ENCODE measurements around the gene PPM1J. TPM values are rescaled to one million over a fixed set of nuclear protein-coding genes. Genes with fewer than 3 reads are reported as not detected.

The PPM1J gene
- total and polyA plus RNA-seq, 9 of the 15 experiments (the other 6 are each of a cell fraction or from before 2014, with no cell fraction given): 0.25 to 10.5 (median 4.2) TPM

- H3K9me3 ChIP-seq (replicated peaks; ENCODE audit: control insufficient read depth, insufficient read depth, low read depth, low read length): no peaks in the 10 kb centered on the region
- no peak overlapping the region for H3K27ac ChIP-seq (ENCODE audit: extremely low read depth, low read depth, low read length)
- 41% methylated on average over 13 of the region's 14 CpGs for WGBS (ENCODE audit: insufficient coverage, low coverage, missing lambda C conversion rate)
- CTCF ChIA-PET (ENCODE audit: low intra/inter-chr PET ratio): no interaction called here
- in situ Hi-C loops (cut with MboI) (no loop called here), intact Hi-C loops (cut with micrococcal nuclease) (loop anchor here (2.0 to 10.0 kb wide), 2 partner anchors 359 to 431 kb away; partner anchors contain the start of gene LRIG2)
- no TSS peak for BruUV-seq (replicated peaks)
- peak overlapping the region; percentile 50 to 91; a peak in 3 of 4 replicates for H3K9ac ChIP-seq (ENCODE audit: insufficient read depth in 1 of 2, low read depth in 2 of 2, low read length in 2 of 2)
- DNase-seq (ENCODE audit: extremely low read depth in 1 of 4, low spot score in 3 of 4) (peak in 1 of 4 experiments; percentile 45), FAIRE-seq (no peak), ATAC-seq (no peak)
- H3K4me1 ChIP-seq (replicated peaks in 1 of 2; ENCODE audit: control insufficient read depth in 2 of 2, insufficient read depth in 2 of 2, low read length in 2 of 2): peaks cover 17 to 32% of the 10 kb centered on the region in 2 experiments; a peak in 4 of 5 replicates
- H3K4me2 ChIP-seq (ENCODE audit: insufficient read depth, low read length): peak overlapping the region; percentile 85
- peak overlapping the region; percentile 85 for H2AFZ ChIP-seq (ENCODE audit: low read depth, low read length)
- peak overlapping the region; percentile 59 for H3K4me3 ChIP-seq
- no peaks in the 10 kb centered on the region for H4K20me1 ChIP-seq (replicated peaks; ENCODE audit: control insufficient read depth, insufficient read depth, low read length)
- no peaks in the 10 kb centered on the region for H3K79me2 ChIP-seq (ENCODE audit: control insufficient read depth, insufficient read depth, low read length)
- H3K9me1 ChIP-seq (ENCODE audit: control insufficient read depth, insufficient read depth, low read length): no peaks in the 10 kb centered on the region
- no peaks in the 10 kb centered on the region for H3K36me3 ChIP-seq (ENCODE audit: control insufficient read depth, insufficient read depth, low read length)
- no peaks in the 10 kb centered on the region; a peak in 1 of 5 replicates for H3K27me3 ChIP-seq (ENCODE audit: control insufficient read depth in 2 of 2, insufficient read depth in 2 of 2, low read length in 2 of 2)
- POLR2A ChIA-PET: interaction anchor here (0.5 to 2.5 kb wide), 6 partner anchors 14 to 359 kb away, joined by 3 to 10 read pairs (median 4); partner anchors contain the start of gene LRIG2
- TF ChIP-seq DNMT1 (IDR thresholded peaks at IDR 0.05): no peak
- TF ChIP-seq SPI1 (IDR thresholded peaks at IDR 0.05; ENCODE audit: borderline replicate concordance, low read depth, low read length): peak; percentile 98
- TF ChIP-seq PHB (CRISPR knock-in tag; IDR thresholded peaks at IDR 0.05): no peak
- TF ChIP-seq ZNF408 (CRISPR knock-in tag; IDR thresholded peaks at IDR 0.05; ENCODE audit: low read depth): no peak
- no peak for TF ChIP-seq ZC3H11A (IDR thresholded peaks at IDR 0.05; ENCODE audit: low read depth, low read length)
- TF ChIP-seq ZNF655 (CRISPR knock-in tag; IDR thresholded peaks at IDR 0.05): no peak
- no peak for TF ChIP-seq ETV6 (IDR thresholded peaks at IDR 0.05; ENCODE audit: borderline replicate concordance in 1 of 2, low read depth in 2 of 2, low read length in 1 of 2)
- no peak for TF ChIP-seq ETV6 (CRISPR knock-in tag; IDR thresholded peaks at IDR 0.05; ENCODE audit: borderline replicate concordance)
- no peak for TF ChIP-seq ZNF586 (CRISPR knock-in tag; conservative IDR thresholded peaks at IDR 0.05)
- TF ChIP-seq ZNF354B (CRISPR knock-in tag; IDR thresholded peaks at IDR 0.05): no peak
- TF ChIP-seq ZNF311 (CRISPR knock-in tag; IDR thresholded peaks at IDR 0.05): no peak
- TF ChIP-seq NCOA6 (IDR thresholded peaks at IDR 0.05): no peak
- no peak for TF ChIP-seq ZNF445 (CRISPR knock-in tag; IDR thresholded peaks at IDR 0.05; ENCODE audit: low read depth)
- TF ChIP-seq ZNF766 (CRISPR knock-in tag; conservative IDR thresholded peaks at IDR 0.05): no peak
- TF ChIP-seq ZNF518B (CRISPR knock-in tag; IDR thresholded peaks at IDR 0.05): no peak
- TF ChIP-seq THRB (CRISPR knock-in tag; conservative IDR thresholded peaks at IDR 0.05): no peak
- no peak for TF ChIP-seq FOXK1 (CRISPR knock-in tag; IDR thresholded peaks at IDR 0.05; ENCODE audit: borderline replicate concordance)
These were observed 1.4 kb downstream of the PPM1J start for GRCh38 chr1:112713466-112714312.
